HFF-Myc (cell line): ENCODE results near the gene PRRC2A.

ENCODE experiments used
- DNase-seq: peaks from one replicate; pipeline ENCODE4 v3.0.0-alpha.2; 2011; ENCODE audit warnings: low read depth; ENCODE audit errors: extremely low read depth
- H3K4me3 ChIP-seq: replicated peaks from 2 replicates; pipeline ENCODE4 v1.5.1; 2011; ENCODE audit warnings: low read depth, mild to moderate bottlenecking, control low read depth, low read length
- TF ChIP-seq, protein P1 (sequence below): IDR thresholded peaks from 2 replicates; pipeline ENCODE4 v1.5.1; 2012; ENCODE audit warnings: mild to moderate bottlenecking, low read depth, low read length, control low read depth; ENCODE audit errors: missing control alignments

PRRC2A gene

DNA sequence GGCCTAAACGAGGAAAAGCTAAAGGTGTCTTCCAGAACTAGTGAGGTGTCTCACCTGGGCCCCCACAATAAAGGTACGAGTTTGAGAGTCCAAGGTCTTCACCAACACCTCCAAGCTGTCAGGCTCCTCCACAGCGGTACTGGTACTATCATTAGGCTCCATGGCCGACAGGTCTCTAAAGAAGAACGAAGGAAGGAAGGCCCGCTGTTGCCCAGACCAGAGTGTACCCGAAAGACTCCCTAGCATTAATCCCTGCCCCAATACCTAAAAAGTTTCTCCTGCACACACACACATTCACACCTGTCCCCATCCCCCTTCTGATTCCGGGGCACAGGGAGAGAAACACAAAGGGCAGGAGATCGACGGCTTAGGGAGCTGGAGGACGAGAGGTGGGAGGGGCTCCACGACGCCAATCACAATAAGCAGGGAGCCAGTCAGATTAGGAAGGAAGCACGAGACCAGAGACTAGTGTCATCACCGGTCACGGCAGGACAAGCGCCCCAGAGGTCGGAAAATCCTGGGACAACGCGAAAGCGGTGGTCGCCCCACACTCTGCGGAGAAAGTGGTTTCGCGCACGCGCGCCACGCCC is 31.2 kb downstream of the PRRC2A start:
- TF ChIP-seq, protein P1, sequence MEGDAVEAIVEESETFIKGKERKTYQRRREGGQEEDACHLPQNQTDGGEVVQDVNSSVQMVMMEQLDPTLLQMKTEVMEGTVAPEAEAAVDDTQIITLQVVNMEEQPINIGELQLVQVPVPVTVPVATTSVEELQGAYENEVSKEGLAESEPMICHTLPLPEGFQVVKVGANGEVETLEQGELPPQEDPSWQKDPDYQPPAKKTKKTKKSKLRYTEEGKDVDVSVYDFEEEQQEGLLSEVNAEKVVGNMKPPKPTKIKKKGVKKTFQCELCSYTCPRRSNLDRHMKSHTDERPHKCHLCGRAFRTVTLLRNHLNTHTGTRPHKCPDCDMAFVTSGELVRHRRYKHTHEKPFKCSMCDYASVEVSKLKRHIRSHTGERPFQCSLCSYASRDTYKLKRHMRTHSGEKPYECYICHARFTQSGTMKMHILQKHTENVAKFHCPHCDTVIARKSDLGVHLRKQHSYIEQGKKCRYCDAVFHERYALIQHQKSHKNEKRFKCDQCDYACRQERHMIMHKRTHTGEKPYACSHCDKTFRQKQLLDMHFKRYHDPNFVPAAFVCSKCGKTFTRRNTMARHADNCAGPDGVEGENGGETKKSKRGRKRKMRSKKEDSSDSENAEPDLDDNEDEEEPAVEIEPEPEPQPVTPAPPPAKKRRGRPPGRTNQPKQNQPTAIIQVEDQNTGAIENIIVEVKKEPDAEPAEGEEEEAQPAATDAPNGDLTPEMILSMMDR, result no peak
- peak overlapping the region; percentile 73 for H3K4me3 ChIP-seq
- DNase-seq, result no peak

DNA sequence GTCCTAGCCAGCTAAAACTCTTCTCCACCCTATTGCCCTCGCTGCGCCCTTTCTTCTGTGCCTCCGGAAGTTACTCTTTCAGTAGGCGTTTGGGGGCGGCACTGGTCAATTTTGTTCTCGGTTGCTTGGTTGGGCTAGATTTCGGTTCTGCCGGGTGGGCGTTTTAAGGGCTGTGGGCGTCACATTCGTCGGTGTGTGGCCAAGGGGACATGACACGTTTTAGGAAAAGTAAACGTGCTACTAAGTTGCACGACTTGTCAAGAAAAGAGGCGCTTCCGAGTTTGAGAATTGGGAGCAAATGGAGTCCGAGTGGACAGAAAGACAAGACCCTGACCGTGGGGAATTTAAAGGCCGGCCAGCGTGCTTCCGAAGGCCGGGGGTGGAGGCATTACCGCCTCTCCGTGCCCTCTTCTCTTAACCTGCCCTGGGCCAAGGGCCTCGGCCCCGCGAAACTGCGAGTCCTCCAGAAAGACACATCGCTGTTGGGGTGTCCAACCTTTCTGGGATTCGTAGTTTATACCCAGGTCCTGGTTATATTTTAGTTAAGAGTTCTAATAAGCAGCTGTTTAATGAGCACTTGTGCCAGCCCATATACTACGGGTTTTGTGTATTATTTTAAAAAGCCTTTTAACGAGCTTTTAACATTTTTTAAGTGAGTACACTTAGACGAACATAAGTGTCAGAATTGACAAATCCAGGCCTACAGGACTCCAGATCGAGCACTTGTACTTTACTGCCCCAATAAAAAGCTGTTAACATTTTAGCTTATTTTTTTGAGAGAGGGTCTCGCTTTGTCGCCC is 32.6 kb downstream of the PRRC2A start:
- TF ChIP-seq, protein P1, result no peak
- H3K4me3 ChIP-seq, result peak overlapping the region; percentile 73
- DNase-seq, result no peak

DNA sequence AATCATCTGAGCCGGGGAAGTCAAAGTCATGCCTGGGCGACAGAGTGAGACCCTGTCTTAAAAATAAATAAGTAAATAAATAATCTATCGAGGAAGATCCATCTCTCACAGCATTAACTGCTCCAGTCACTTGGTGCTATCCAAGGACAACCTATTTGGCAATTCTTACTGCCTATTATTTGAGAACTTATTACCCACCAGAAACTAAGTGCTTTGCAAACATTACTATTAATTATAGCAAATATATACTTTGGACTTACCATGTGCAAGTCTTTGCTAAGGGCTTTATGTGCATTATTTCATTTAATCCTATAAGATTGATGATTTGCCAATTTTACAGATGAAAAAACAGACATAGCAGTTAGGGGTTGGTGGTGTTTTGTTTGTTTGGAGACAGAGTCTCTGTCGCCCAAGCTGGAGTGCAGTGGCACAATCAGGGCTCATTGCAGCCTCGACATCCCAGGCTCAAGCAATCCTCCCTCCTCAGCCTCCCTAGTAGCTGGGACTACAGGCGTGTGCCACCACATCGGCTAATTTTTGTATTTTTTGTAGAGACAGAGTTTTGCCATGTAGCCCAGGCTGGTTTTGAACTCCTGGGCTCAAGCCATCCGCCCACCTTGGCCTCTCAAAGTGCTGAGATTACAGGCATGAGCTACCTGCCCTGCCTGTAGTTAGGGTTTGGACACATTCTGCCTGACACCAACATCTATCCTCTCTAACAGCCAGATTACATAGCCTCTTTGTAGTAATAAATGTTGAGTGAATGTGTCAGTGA is 34.2 kb downstream of the PRRC2A start:
- TF ChIP-seq, protein P1, result no peak
- no peak overlapping the region for H3K4me3 ChIP-seq
- no peak for DNase-seq

DNA sequence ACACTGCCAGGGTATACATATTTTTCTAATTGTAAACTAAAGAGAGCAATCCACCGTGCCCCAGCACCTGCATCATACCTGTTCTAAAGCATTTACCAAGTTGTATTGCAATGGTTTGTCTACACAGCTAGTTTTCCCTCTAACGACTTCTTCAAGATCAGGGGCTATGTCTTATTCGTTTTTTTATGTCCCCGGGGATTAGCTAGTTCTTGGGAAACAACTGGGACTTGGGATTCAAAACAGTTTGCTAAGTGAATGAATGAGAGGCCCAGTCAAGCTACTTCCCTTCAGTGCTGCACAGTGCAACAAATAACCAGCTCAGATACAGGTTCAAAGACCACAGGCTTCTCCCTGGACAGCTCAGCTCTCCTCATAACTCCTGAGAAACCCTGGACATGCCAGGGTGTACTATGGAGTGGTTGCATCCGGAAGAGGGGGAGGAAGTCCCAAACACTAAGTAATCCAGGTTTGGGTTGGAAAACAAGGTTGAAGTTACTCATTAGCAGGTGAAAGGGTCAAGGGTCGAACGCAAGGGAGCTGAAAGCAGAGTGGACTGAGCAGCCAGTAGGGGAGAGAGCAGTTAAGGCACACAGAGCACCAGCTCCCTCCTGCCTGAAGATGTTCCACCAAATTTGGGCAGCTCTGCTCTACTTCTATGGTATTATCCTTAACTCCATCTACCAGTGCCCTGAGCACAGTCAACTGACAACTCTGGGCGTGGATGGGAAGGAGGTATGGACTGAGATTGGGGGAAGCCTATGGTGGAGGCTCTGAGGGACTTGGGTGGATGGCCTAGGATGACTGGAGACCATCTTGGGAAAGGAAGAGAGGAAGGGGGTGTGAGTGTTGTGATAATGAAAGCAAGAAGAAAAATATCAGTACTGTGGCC is 35.1 kb downstream of the PRRC2A start, which contains the start of gene APOM:
TSS of gene APOM (plus strand) at position 546 of the 889 bp plus-strand sequence. CDS start at position 619, 73 bp downstream.
- H3K4me3 ChIP-seq, result no peak within 1 kb of the TSS
- no peak for DNase-seq
- TF ChIP-seq, protein P1, result no peak

DNA sequence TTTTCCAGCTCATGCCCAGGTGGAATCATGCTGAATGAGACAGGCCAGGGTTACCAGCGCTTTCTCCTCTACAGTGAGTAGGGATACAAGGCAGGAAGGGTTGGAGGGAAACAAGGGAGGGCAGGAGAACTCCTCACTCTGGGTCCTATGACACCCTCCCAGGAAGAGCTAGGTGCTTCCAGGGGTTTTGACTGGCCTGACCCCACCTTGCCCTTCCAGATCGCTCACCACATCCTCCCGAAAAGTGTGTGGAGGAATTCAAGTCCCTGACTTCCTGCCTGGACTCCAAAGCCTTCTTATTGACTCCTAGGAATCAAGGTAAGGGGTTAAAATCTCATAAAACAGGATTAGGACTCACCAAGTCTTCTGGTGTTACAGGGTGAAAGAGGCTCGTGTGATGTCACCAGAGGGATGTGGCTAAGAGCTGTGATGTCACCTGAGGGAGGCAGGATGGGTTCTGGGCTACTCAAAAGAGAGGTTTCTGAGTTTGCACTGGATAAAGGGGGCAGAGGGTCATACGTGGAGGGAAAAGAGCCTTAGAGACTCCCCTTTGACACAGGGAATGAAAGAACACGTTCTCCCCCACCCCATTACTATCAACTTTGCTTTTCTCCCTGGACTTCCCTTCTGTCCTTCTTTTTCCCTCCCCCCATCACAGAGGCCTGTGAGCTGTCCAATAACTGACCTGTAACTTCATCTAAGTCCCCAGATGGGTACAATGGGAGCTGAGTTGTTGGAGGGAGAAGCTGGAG is 37.1 kb downstream of the PRRC2A start:
- TF ChIP-seq, protein P1, result no peak
- H3K4me3 ChIP-seq, result no peak overlapping the region
- DNase-seq, result no peak
